Colonic mucosa (tissue), 4 donors: ENCODE measurements around the gene TGFBR2. TPM values are rescaled to one million over a fixed set of nuclear protein-coding genes. Genes with fewer than 3 reads are reported as not detected.
A peak's percentile ranks its signal among the peaks of the same experiment; 100 is the strongest.
"Not testable (repeated sequence)": the region's sequence is repeated elsewhere in the genome, so short reads cannot be mapped to it uniquely, and the experiment has no call there.

Experiments
- DNase-seq: peaks from one replicate; pipeline ENCODE4 v3.0.0-alpha.2; 2020
- H3K27ac ChIP-seq: fragments of 200-600 bp; one replicate; pipeline ENCODE4 v1.8.0; 2021
- H3K27me3 ChIP-seq: fragments of 200-600 bp; one replicate; pipeline ENCODE4 v1.8.0; 2021
- H3K36me3 ChIP-seq: fragments of 200-600 bp; one replicate; pipeline ENCODE4 v1.8.0; 2021
- H3K4me1 ChIP-seq: fragments of 200-600 bp; one replicate; pipeline ENCODE4 v1.8.0; 2021; ENCODE audit warnings: mild to moderate bottlenecking
- H3K4me3 ChIP-seq: fragments of 200-600 bp; one replicate; pipeline ENCODE4 v1.8.0; 2021
- H3K9ac ChIP-seq, 2 donors: one replicate each; pipeline ENCODE4 v1.7.0; 2013; ENCODE audit warnings: control low read depth in 2 of 2, low read depth in 2 of 2, low read length in 2 of 2
- H3K9me3 ChIP-seq: fragments of 200-600 bp; one replicate; pipeline ENCODE4 v1.8.0; 2021
- CTCF ChIP-seq: fragments of 200-600 bp; IDR thresholded peaks from one replicate; pipeline ENCODE4 v1.8.0; 2022; ENCODE audit warnings: antibody characterized with exemption, mild to moderate bottlenecking
- intact Hi-C: fragments of 100-400 bp; cut with DNase I; formaldehyde crosslinking; loops from one replicate; pipeline ENCODE4 v1.14.1; 2022
- total RNA-seq, 2 donors: library from RNA; stranded (reverse); fragmentation: NEBNext Ultra II Directional in 1 of 2; extraction: Animal tissue kit (Norgen Biotek cat#: 25700) in 1 of 2; gene quantifications; one replicate each; pipeline ENCODE4 v1.2.1, GENCODE V29; 2021
- donor health status: healthy.
- donor health status: DM: no; HTN: no; CAD: no.
- donor health status: DM: no; HTN: no; CAD: no.

The TGFBR2 gene
- total RNA-seq, 2 donors from 2014 or later = 32.4 to 53.5 TPM

DNA sequence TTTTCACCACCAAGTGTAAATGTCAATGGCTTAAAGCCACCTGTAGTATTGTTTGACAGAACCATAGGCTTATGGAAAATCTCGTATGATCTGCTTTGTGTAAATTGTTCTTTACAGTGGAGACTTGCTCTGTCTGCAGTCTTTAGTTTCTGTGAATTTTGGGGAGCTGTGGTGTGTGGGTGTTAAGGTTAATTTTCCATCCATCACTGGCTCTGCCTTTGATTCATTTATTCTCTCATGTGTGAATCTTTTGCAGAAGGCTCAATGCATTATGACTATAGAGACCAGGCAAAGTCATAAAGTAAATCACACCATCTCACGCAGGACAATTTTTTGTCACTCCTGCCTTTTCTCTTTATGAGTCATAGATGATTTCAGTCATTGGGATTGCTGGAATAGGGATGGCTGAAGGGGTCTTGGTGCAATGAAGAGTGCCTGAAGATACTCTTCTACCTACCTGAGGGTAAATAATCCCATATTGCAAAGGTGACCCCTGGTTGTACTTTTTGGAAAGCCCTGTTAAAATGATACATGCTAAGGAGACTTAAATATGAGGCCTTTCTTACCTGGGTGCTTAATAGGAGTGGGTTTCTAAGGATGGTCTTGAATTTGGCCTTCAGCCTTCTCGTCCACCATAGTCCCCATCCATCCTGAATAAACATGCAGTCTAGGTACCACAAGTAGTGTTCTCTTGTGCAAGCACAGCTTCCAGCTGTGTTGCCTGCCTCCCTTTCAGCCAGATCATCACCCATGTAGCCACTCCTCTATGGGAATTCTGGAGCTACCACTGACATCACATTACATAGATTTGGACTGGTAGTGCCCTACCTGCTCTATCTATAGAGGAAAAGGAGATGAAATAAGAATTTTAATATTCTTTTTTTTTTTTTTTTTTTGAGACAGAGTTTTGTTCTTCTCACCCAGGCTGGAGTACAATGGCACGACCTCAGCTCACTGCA lies 14.3 kb downstream of the TGFBR2 start:
- DNase-seq = no peak
- no peak overlapping the region for H3K4me3 ChIP-seq
- no peaks in the 10 kb centered on the region for H3K27me3 ChIP-seq
- TF ChIP-seq CTCF = no peak
- H3K4me1 ChIP-seq = peaks cover 4% of the 10 kb centered on the region
- no peaks in the 10 kb centered on the region for H3K36me3 ChIP-seq
- H3K9me3 ChIP-seq = no peaks in the 10 kb centered on the region
- intact Hi-C loops = no loop called here
- no peak overlapping the region for H3K27ac ChIP-seq
- H3K9ac ChIP-seq = no peak overlapping the region

GRCh38 chr3:30621576-30621975 lies 15.2 kb downstream of the TGFBR2 start:
- Histone ChIP-seq H3K36me3 (no peaks in the 10 kb centered on the region), H3K9me3 (no peaks in the 10 kb centered on the region), H3K4me1 (peaks cover 13% of the 10 kb centered on the region), H3K27ac (no peak overlapping the region), H3K9ac (no peak overlapping the region), H3K4me3 (no peak overlapping the region), H3K27me3 (no peaks in the 10 kb centered on the region)
- intact Hi-C loops = no loop called here
- TF ChIP-seq CTCF = no peak
- DNase-seq = no peak

DNA sequence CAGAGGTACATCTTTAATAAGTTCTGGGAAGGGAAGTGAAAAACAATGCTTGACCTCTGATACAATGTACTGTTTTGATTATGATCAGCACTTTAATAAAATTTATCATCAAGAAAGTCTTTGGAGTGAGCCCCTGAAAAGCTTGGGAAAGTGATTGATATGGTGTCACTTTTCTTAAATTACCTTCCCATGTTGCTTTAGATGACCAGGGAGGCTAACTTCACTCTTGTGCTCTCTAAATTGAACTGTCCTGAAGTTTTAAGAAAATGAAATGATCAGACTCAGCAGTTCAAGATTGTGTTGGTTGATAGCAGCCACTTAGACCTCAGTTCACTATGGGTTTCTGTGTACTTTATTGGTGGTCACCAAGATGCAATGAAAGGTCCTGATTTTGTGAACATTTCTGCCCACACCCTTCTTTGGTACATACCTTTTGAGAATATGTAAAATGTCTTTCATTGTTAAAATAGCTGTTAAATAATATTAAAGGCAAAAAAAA lies 15.7 kb downstream of the TGFBR2 start:
- Histone ChIP-seq H3K27me3 (no peaks in the 10 kb centered on the region), H3K4me3 (no peak overlapping the region), H3K9ac (no peak overlapping the region), H3K4me1 (peaks cover 15% of the 10 kb centered on the region), H3K27ac (no peak overlapping the region), H3K9me3 (no peaks in the 10 kb centered on the region), H3K36me3 (no peaks in the 10 kb centered on the region)
- no peak for DNase-seq
- TF ChIP-seq CTCF = no peak
- intact Hi-C loops = no loop called here

DNA sequence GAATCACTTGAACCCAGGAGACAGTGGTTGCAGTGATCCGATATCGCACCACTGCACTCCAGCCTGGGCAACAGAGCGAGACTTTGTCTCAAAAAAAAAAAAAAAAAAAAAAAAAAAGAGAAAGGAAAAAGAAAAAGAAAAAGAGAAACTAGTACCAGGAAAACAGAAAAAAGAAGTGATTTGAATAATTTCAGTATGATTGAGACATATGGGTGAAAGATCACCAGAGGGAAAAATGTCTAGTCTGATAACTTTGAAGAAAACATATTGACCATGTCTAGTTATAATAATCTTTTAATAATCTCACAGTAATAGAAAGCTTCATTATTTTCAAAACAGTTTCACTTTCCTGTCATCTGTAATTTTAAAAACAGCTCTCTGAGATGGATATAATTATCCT lies 16.4 kb downstream of the TGFBR2 start:
- H3K36me3 ChIP-seq = no peaks in the 10 kb centered on the region
- DNase-seq = no peak
- no peak for TF ChIP-seq CTCF
- H3K9ac ChIP-seq = no peak overlapping the region
- intact Hi-C loops = no loop called here
- no peak overlapping the region for H3K4me3 ChIP-seq
- H3K9me3 ChIP-seq = no peaks in the 10 kb centered on the region
- peaks cover 15% of the 10 kb centered on the region for H3K4me1 ChIP-seq
- no peaks in the 10 kb centered on the region for H3K27me3 ChIP-seq
- H3K27ac ChIP-seq = peak overlapping the region; percentile 9

- Histone ChIP-seq H3K27ac (no peak overlapping the region), H3K9ac (no peak overlapping the region), H3K4me1 (peaks cover 15% of the 10 kb centered on the region), H3K4me3 (no peak overlapping the region), H3K9me3 (no peaks in the 10 kb centered on the region), H3K36me3 (no peaks in the 10 kb centered on the region), H3K27me3 (no peaks in the 10 kb centered on the region)
- no peak for DNase-seq
- no peak for TF ChIP-seq CTCF
- intact Hi-C loops = no loop called here
Measured at GRCh38 chr3:30623351-30623750, 16.9 kb downstream of the TGFBR2 start.

- H3K4me1 ChIP-seq = peaks cover 18% of the 10 kb centered on the region
- H3K36me3 ChIP-seq, H3K9me3 ChIP-seq, H3K4me3 ChIP-seq, H3K9ac ChIP-seq, H3K27ac ChIP-seq, DNase-seq, H3K27me3 ChIP-seq, intact Hi-C loops: not testable (repeated sequence)
Measured at GRCh38 chr3:30624480-30624879, 18.1 kb downstream of the TGFBR2 start.
